Muscle of leg (tissue), 11 donors: ENCODE results near the gene FOXRED1. TPM values are rescaled to one million over a fixed set of nuclear protein-coding genes. Genes with fewer than 3 reads are reported as not detected.
"Not testable (repeated sequence)": the region's sequence is repeated elsewhere in the genome, so short reads cannot be mapped to it uniquely, and the experiment has no call there.

ENCODE experiments used
- DNase-seq: peaks from one replicate; pipeline ENCODE4 v3.0.0; 2013
- H3K27ac ChIP-seq: one replicate; pipeline ENCODE4 v1.5.1; 2013; ENCODE audit warnings: mild to moderate bottlenecking, low read length, control low read depth
- H3K27me3 ChIP-seq: one replicate; pipeline ENCODE4 v1.6.1; 2013; ENCODE audit warnings: low read length; ENCODE audit not compliant: control insufficient read depth, insufficient read depth
- H3K36me3 ChIP-seq: one replicate; pipeline ENCODE4 v1.6.1; 2013; ENCODE audit warnings: low read length; ENCODE audit not compliant: control insufficient read depth, insufficient read depth
- H3K4me1 ChIP-seq: one replicate; pipeline ENCODE4 v1.6.1; 2013; ENCODE audit warnings: low read length; ENCODE audit not compliant: control insufficient read depth, insufficient read depth
- H3K4me3 ChIP-seq: one replicate; pipeline ENCODE4 v1.5.1; 2013; ENCODE audit warnings: low read length, control low read depth
- H3K9me3 ChIP-seq: replicated peaks from 2 replicates; pipeline ENCODE4 v1.6.1; 2013; ENCODE audit warnings: low read depth, low read length; ENCODE audit not compliant: control insufficient read depth
- WGBS: methylation state at CpG from one replicate; pipeline ENCODE4 v1.1.5; 2013; ENCODE audit warnings: missing lambda C conversion rate; ENCODE audit not compliant: insufficient coverage; 5-methylcytosine and 5-hydroxymethylcytosine counted together
- polyA plus RNA-seq, 8 donors: library from polyadenylated mRNA; unstranded; fragments of 120-200 nt; gene quantifications; one replicate each; pipeline versions ENCODE4 v1.2.1 to v1.2.3, GENCODE V29; 2013; ENCODE audit warnings: inconsistent platforms in 1 of 8, low replicate concordance in 1 of 8; ENCODE audit not compliant: insufficient read length in 8 of 8, insufficient read depth in 1 of 8
- total RNA-seq: library from RNA; stranded (reverse); fragments of 120-200 nt; gene quantifications from one replicate; pipeline ENCODE4 v1.2.4, GENCODE V29; 2013

The FOXRED1 gene
- total and polyA plus RNA-seq, 9 donors: 15.9 to 35.2 (median 25.2) TPM

DNA sequence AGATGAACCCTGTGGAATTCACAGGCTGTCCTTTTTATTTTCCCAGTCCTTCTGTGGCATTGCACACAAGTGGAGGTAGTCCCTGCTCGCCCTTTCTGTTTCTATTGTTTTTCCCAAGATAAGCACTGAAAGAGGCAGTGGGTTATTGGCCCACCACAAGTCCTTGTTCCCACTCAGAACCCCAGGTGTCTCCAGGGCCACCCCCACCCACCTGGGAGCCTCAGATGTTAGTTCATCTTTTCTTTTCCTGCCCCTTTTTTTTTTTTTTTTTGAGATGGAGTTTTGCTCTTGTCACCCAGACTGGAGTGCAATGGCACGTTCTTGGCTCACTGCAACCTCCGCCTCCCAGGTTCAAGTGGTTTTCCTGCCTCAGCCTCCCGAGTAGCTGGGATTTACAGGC, 39.8 kb downstream of the FOXRED1 start:
- H3K4me1 ChIP-seq: peaks cover 33% of the 10 kb centered on the region
- not testable (repeated sequence) for H3K27me3 ChIP-seq, DNase-seq, H3K9me3 ChIP-seq, H3K4me3 ChIP-seq
- peak overlapping the region; percentile 62 for H3K27ac ChIP-seq
- H3K36me3 ChIP-seq: peaks cover 22% of the 10 kb centered on the region
- WGBS: no CpG with 5 or more reads among the region's 4 CpGs

DNA sequence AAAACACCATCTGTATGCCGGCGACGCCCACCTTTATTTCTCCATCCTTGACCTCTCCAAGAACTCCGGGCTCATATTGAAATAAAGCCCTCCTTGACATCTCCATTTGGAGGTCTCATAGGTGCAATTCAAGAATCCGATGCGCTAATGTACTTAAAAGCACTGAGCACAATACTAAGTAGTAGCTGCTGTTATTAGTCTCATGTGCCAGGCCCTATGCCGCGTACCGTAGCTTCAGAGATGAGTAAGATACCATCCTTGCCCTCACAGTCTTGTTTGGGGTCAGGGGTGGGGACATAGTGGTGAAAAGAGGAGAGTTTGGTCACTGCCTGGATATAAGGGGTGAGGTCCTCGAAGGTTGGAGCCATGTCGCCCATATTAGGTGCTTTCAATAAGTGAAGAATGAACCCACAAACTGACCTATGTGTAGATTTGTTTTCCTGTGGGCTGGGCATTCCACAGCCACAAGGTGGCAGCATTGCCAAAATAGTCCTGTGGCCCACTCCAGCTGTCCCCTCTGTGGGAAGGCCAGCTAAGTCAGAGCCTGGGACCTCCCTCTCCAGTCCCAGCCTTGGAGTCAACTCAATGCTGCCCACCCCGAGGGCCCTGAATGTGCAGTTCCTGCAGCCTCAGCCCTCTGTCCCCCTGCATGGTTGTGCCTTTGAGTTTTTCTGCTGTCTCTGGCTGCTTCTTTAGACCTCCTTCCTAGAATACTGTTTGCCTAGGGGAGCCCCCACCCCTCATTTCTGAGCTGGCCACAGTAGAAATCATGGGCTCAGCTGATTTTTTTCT, 41.4 kb downstream of the FOXRED1 start:
- peaks cover 28% of the 10 kb centered on the region for H3K4me1 ChIP-seq
- 63% methylated on average over 9 of the region's 12 CpGs for WGBS
- H3K27ac ChIP-seq: peak overlapping the region; percentile 11
- peaks cover 25% of the 10 kb centered on the region for H3K36me3 ChIP-seq
- DNase-seq: peak; percentile 90
- H3K4me3 ChIP-seq: no peak overlapping the region
- no peaks in the 10 kb centered on the region for H3K27me3 ChIP-seq
- H3K9me3 ChIP-seq: no peaks in the 10 kb centered on the region

DNA sequence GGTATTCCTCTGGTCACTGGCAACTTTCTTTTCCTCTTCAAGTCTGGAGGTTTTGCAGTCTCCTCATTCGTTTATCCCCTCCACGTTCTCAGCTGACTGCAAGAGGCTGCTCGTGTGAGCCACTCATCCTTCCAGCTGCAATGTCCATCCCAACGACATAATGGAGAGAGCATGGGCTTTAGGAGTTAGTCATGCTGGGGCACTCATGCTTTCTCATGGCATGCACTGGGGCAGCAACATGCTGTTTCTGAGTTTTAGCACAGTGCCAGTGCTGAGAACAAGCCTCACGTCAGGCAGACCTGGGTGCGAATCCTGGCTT, 42.0 kb downstream of the FOXRED1 start:
- Histone ChIP-seq H3K36me3 (peaks cover 22% of the 10 kb centered on the region), H3K4me3 (no peak overlapping the region), H3K27me3 (no peaks in the 10 kb centered on the region), H3K9me3 (no peaks in the 10 kb centered on the region), H3K4me1 (peaks cover 28% of the 10 kb centered on the region), H3K27ac (peak overlapping the region; percentile 11)
- no peak for DNase-seq
- WGBS: no CpG with 5 or more reads among the region's 6 CpGs

DNA sequence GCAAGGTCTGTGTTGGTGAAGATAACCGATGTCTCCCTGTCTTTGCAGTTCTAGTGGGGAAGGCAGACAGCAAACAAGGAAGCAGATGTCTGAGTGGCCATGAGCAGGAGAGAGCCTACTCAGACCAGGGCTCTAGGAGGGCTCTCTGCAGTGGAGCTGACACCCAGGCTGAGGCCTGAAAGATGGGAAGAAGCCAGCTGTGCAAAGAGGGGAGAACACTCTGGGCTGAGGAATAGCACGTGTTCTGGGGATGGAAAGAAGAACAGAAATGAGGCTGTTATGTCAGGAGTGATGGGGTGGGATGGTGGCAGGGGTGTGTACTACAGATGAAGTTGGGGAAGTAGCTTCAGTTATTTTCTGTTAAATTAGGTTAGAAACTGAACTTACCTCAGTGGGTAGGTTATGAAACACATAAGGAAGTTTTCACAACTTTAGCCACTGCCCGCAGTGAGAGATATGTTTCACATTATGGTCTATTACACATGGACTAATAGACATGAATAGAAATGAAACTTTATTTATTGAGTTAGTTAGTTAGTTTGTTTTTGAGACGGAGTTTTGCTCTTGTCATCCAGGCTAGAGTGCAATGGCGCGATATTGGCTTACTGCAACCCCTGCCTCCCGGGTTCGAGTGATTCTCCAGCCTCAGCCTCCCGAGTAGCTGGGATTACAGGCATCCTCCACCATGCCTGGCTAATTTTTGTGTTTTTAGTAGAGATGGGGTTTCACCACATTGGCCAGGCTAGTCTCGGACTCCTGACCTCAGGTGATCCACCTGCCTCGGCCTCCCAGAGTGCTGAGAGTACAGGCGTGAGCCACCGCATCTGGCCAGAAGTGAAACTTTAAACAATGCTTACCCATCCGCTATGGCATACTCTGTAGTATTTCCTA, 42.7 kb downstream of the FOXRED1 start:
- WGBS: 83% methylated on average over 8 of the region's 14 CpGs
- DNase-seq: no peak
- peaks cover 28% of the 10 kb centered on the region for H3K4me1 ChIP-seq
- H3K27ac ChIP-seq: no peak overlapping the region
- H3K36me3 ChIP-seq: peaks cover 17% of the 10 kb centered on the region
- no peaks in the 10 kb centered on the region for H3K9me3 ChIP-seq
- no peaks in the 10 kb centered on the region for H3K27me3 ChIP-seq
- no peak overlapping the region for H3K4me3 ChIP-seq

DNA sequence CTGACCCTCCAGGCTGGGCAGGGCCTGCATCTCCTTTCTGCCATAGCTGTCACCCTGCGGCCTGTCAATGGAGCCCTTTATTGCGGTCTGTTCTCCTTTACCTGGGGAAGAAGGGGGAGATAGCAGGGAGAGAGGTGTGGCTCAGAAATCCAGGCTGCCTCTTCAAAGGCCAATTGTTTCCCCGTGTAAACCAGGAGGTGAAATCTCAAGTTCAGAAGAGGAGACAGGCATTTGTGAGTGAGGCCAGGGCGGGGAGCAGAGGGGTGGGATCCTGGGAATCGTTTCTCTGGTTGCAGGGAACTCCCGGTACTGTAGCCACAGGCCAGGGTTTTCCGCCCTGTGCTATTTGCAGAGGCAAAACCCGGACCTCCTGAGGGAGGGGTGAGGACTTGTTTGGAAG, 44.0 kb downstream of the FOXRED1 start:
- Histone ChIP-seq H3K36me3 (peaks cover 16% of the 10 kb centered on the region), H3K9me3 (no peaks in the 10 kb centered on the region), H3K4me3 (no peak overlapping the region), H3K4me1 (peaks cover 27% of the 10 kb centered on the region), H3K27me3 (no peaks in the 10 kb centered on the region), H3K27ac (no peak overlapping the region)
- no peak for DNase-seq
- 56% methylated on average over 4 of the region's 8 CpGs for WGBS

DNA sequence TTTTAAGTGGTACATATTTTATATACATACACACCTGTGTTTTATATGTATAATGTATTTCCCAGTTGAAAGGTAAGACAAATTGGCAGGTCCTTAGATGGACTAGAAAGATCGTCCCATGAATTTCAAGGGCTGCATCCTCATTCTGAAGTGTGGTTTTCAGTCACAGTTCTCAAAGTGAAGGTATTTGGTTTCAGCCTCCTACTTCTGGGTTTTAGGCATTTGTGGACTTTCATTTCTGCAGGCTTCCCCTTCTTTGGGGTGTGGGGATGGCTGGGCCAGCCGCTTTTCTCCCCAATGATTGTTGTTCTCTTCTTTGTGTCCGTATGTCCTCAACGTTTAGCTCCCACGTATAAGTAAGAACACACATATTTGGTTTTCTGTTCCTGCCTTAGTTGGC, 44.9 kb downstream of the FOXRED1 start:
- no CpG with 5 or more reads among the region's 5 CpGs for WGBS
- H3K9me3 ChIP-seq: no peaks in the 10 kb centered on the region
- H3K27ac ChIP-seq: no peak overlapping the region
- H3K27me3 ChIP-seq: no peaks in the 10 kb centered on the region
- H3K36me3 ChIP-seq: peaks cover 16% of the 10 kb centered on the region
- H3K4me1 ChIP-seq: peaks cover 30% of the 10 kb centered on the region
- no peak overlapping the region for H3K4me3 ChIP-seq
- no peak for DNase-seq

DNA sequence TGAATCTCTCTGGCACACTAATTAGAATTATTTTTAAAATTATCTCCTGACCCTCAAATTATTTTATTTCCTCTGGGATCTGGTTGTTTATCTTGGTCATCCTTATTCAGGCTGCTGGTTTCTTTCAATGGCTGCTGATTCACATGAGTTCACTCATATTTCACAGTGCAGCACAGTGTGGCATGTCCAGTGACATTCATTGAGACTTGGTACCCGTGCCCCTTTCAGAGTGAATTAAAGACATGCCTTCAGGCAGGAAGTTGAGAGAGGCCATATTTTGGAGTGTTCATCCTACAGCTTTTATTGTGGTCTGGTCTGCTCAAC, 48.4 kb downstream of the FOXRED1 start:
- Histone ChIP-seq H3K9me3 (no peaks in the 10 kb centered on the region), H3K27me3 (no peaks in the 10 kb centered on the region), H3K4me3 (no peak overlapping the region), H3K4me1 (peaks cover 27% of the 10 kb centered on the region), H3K36me3 (peaks cover 8% of the 10 kb centered on the region), H3K27ac (peak overlapping the region; percentile 96)
- 0% methylated on average over 1 of the region's 1 CpG for WGBS
- no peak for DNase-seq

DNA sequence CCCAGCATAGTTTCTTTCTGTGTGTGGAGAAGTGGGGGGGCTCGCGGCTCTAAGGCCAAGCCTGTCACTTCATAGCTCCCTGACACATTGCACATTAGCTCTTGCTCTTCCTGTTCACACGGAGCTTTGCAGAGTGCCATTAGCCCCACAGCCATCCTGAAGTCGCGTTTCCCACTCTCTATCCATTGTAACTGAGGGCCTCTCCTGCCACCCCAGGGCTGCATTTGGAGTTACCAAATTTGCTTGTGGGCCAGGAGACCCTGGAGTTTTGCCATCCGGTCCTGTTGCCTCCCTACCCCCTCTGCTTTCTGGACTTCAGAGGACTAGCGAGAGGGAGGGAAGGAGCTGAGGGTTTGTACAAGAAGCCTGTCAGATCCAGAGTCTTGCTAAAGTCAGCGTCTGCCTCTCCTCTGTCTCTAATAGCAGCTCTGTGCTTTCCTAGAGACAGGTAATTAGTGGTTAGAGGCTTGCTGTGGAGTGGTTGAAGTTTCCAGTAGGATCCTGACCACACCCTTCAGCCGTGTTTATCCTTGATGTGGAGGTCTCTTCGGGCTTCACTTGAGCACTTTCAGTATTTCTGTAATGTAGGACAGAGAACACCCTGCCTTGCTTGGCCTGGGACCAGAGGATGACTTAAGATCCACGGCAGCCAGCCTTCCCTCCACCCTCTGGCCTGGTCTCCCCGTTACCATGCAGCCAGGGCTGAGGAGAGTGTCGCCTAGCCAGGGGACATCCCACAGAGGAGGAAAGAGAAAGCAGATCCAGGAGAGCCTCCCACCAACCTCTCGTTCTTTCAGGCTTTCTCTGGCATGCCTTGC, 49.0 kb downstream of the FOXRED1 start:
- WGBS: 11% methylated on average over 7 of the region's 14 CpGs
- H3K36me3 ChIP-seq: peaks cover 6% of the 10 kb centered on the region
- H3K9me3 ChIP-seq: no peaks in the 10 kb centered on the region
- H3K4me1 ChIP-seq: peaks cover 25% of the 10 kb centered on the region
- peak; percentile 96 for DNase-seq
- H3K27ac ChIP-seq: peak overlapping the region; percentile 96
- H3K27me3 ChIP-seq: no peaks in the 10 kb centered on the region
- H3K4me3 ChIP-seq: peak overlapping the region; percentile 6

DNA sequence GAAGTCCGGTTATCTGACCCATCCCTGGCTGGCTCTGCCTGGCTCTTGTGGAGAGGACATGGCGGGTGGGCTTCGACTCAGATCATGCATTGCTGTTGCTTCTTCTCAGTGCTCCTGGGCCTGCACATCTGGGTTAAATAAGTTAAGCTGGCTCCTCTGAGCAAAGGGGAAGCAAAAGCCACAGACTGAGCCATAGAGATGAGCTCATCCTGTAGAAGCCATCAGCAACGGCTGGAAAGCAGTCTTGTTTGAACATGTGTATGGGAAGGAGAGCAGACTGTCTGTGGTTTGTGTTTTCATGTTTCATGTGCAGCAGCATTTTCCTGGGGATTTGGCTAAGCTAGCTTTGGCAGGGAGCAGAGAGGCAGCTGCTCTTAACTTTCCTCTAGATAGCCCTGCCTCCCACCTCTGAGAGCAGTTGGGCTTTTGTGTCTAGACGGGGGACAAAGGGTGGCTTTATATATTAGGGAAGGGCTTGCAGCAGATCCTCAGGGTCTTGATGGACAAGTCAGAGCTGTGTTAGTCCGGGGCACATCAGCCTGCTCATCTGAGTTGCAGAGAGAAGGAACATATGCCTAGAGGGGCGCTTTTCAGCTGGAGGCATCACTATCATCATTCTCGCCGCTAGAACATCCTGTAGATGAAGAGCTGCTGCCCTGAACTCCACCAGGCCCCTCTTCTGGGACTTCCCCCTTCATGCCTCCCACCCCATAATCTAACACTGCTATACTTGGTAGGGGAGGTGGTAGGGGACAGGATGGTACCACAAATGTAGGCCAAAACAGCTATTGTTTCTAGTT, 49.8 kb downstream of the FOXRED1 start:
- Histone ChIP-seq H3K27ac (peak overlapping the region; percentile 96), H3K9me3 (no peaks in the 10 kb centered on the region), H3K27me3 (no peaks in the 10 kb centered on the region), H3K36me3 (peaks cover 4% of the 10 kb centered on the region), H3K4me3 (peak overlapping the region; percentile 6), H3K4me1 (peaks cover 25% of the 10 kb centered on the region)
- 11% methylated on average over 3 of the region's 9 CpGs for WGBS
- DNase-seq: peak; percentile 99
